RWPE2 (cell line): ENCODE data around the gene PICK1.

Source experiments
- ATAC-seq: fragments of 200-7000 bp; cut with Tn5 transposase; 3 replicates; pipeline ENCODE4 v1.9.1; 2021; ENCODE audit warnings: low read depth
- DNase-seq: peaks from one replicate; pipeline ENCODE4 v3.0.0-alpha.2; 2020; ENCODE audit warnings: low spot score
- H3K27ac ChIP-seq: fragments of 450-650 bp; 2 replicates; pipeline ENCODE4 v1.5.1; 2017; ENCODE audit warnings: mild to moderate bottlenecking; ENCODE audit not compliant: poor library complexity, severe bottlenecking
- H3K27me3 ChIP-seq: fragments of 250-450 bp; sonication (Bioruptor Pico); 2 replicates; pipeline ENCODE4 v1.5.1; 2021; ENCODE audit warnings: mild to moderate bottlenecking, moderate library complexity; ENCODE audit not compliant: insufficient read depth, poor library complexity, severe bottlenecking
- H3K36me3 ChIP-seq: fragments of 250-450 bp; sonication (Bioruptor Pico); 2 replicates; pipeline ENCODE4 v1.5.1; 2020; ENCODE audit warnings: low read depth, mild to moderate bottlenecking, moderate library complexity
- H3K4me1 ChIP-seq: fragments of 250-450 bp; sonication (Bioruptor Pico); 2 replicates; pipeline ENCODE4 v1.5.1; 2021; ENCODE audit warnings: mild to moderate bottlenecking, moderate library complexity; ENCODE audit not compliant: insufficient read depth, poor library complexity, severe bottlenecking
- H3K4me3 ChIP-seq: fragments of 250-450 bp; sonication (Bioruptor Pico); 2 replicates; pipeline ENCODE4 v1.5.1; 2021; ENCODE audit warnings: mild to moderate bottlenecking, moderate library complexity; ENCODE audit not compliant: severe bottlenecking
- H3K9me3 ChIP-seq: fragments of 250-450 bp; sonication (Bioruptor Pico); 2 replicates; pipeline ENCODE4 v1.5.1; 2021; ENCODE audit warnings: mild to moderate bottlenecking, moderate library complexity; ENCODE audit not compliant: severe bottlenecking
- CTCF ChIP-seq: fragments of 450-650 bp; IDR thresholded peaks from one replicate; pipeline ENCODE4 v1.5.1; 2017; ENCODE audit warnings: mild to moderate bottlenecking, moderate library complexity; ENCODE audit not compliant: poor library complexity, severe bottlenecking

Gene PICK1

GRCh38 chr22:38089474-38089851 lies 32.3 kb downstream of the PICK1 start:
- DNase-seq, result no peak
- Histone ChIP-seq H3K4me3 (no peak overlapping the region), H3K36me3 (no peaks in the 10 kb centered on the region), H3K4me1 (no peaks in the 10 kb centered on the region), H3K27me3 (no peaks in the 10 kb centered on the region), H3K9me3 (no peaks in the 10 kb centered on the region), H3K27ac (no peak overlapping the region)
- TF ChIP-seq CTCF, result no peak
- ATAC-seq, result no peak

- Histone ChIP-seq H3K9me3 (no peaks in the 10 kb centered on the region), H3K27ac (no peak overlapping the region), H3K27me3 (no peaks in the 10 kb centered on the region), H3K4me3 (no peak overlapping the region), H3K36me3 (no peaks in the 10 kb centered on the region), H3K4me1 (no peaks in the 10 kb centered on the region)
- DNase-seq (peak; percentile 49), ATAC-seq (no peak)
- no peak for TF ChIP-seq CTCF
These were observed 39.9 kb downstream of the PICK1 start for GRCh38 chr22:38097058-38097457.

GRCh38 chr22:38097557-38098409 lies 40.6 kb downstream of the PICK1 start:
- peak; percentile 46 for DNase-seq
- no peak overlapping the region for H3K4me3 ChIP-seq
- H3K4me1 ChIP-seq, result no peaks in the 10 kb centered on the region
- H3K9me3 ChIP-seq, result no peaks in the 10 kb centered on the region
- TF ChIP-seq CTCF, result no peak
- H3K27ac ChIP-seq, result no peak overlapping the region
- ATAC-seq, result no peak
- no peaks in the 10 kb centered on the region for H3K36me3 ChIP-seq
- H3K27me3 ChIP-seq, result no peaks in the 10 kb centered on the region

- no peaks in the 10 kb centered on the region for H3K4me1 ChIP-seq
- no peak for TF ChIP-seq CTCF
- ATAC-seq (no peak), DNase-seq (peak; percentile 44)
- H3K9me3 ChIP-seq, result no peaks in the 10 kb centered on the region
- no peaks in the 10 kb centered on the region for H3K36me3 ChIP-seq
- no peaks in the 10 kb centered on the region for H3K27me3 ChIP-seq
- H3K27ac ChIP-seq, result no peak overlapping the region
- no peak overlapping the region for H3K4me3 ChIP-seq
These were observed 41.4 kb downstream of the PICK1 start for GRCh38 chr22:38098410-38099249.
